PC-3 (cell line): Measurements from ENCODE around the gene LINGO4. TPM values are rescaled to one million over a fixed set of nuclear protein-coding genes. Genes with fewer than 3 reads are reported as not detected.

ENCODE experiments used
- ATAC-seq: fragments of 200-7000 bp; cut with Tn5 transposase; 2 replicates; pipeline ENCODE4 v1.9.1; 2020; ENCODE audit warnings: mild to moderate bottlenecking, moderate library complexity
- BruUV-seq: library from RNA; stranded (reverse); fragments of 400-500 nt; replicated peaks from 2 replicates; lab custom pipeline; 2021; lab: Mats Ljungman, UMichigan
- CTCF ChIA-PET: fragments of 300-600 bp; sonication (Branson Sonifier 250); formaldehyde crosslinking; loops from one replicate; lab custom pipeline; 2022; ENCODE audit warnings: antibody characterized with exemption; lab: Charles Lee
- POLR2A ChIA-PET: fragments of 300-600 bp; sonication (Branson Sonifier 250); formaldehyde crosslinking; loops from one replicate; lab custom pipeline; 2022; ENCODE audit warnings: antibody characterized with exemption; ENCODE audit not compliant: unreplicated experiment; lab: Charles Lee
- DNase-seq: peaks from one replicate; pipeline ENCODE4 v3.0.0-alpha.2; 2015
- H2AFZ ChIP-seq: fragments of 300-600 bp; sonication (generic); 2 replicates; pipeline ENCODE4 v1.6.0; 2016; ENCODE audit warnings: antibody characterized with exemption, low read length
- H3F3A ChIP-seq: fragments of 300-600 bp; sonication (generic); one replicate; pipeline ENCODE4 v1.6.0; 2017; ENCODE audit warnings: antibody characterized with exemption, low read length, control low read depth, mild to moderate bottlenecking; ENCODE audit not compliant: unreplicated experiment
- H3K27ac ChIP-seq: fragments of 300-600 bp; sonication (generic); 2 replicates; pipeline ENCODE4 v1.5.1; 2016; ENCODE audit warnings: mild to moderate bottlenecking, low read length
- H3K27me3 ChIP-seq: fragments of 300-600 bp; sonication (generic); 2 replicates; pipeline ENCODE4 v1.6.1; 2016; ENCODE audit warnings: low read length, mixed read lengths
- H3K36me3 ChIP-seq: fragments of 300-600 bp; sonication (generic); 2 replicates; pipeline ENCODE4 v1.6.1; 2016; ENCODE audit warnings: low read depth, mixed run types, low read length, mixed read lengths
- H3K4me1 ChIP-seq: fragments of 300-600 bp; sonication (generic); 2 replicates; pipeline ENCODE4 v1.5.1; 2016; ENCODE audit warnings: low read length; ENCODE audit not compliant: insufficient read depth
- H3K4me2 ChIP-seq: fragments of 300-600 bp; sonication (generic); 2 replicates; pipeline ENCODE4 v1.6.0; 2016; ENCODE audit warnings: low read length
- H3K4me3 ChIP-seq: fragments of 300-600 bp; sonication (generic); 2 replicates; pipeline ENCODE4 v1.5.1; 2016; ENCODE audit warnings: mild to moderate bottlenecking, low read length, mixed read lengths
- H3K79me2 ChIP-seq: fragments of 300-600 bp; sonication (generic); 2 replicates; pipeline ENCODE4 v1.6.1; 2017; ENCODE audit warnings: low read length, mixed read lengths
- H3K9ac ChIP-seq: fragments of 300-600 bp; sonication (generic); 2 replicates; pipeline ENCODE4 v1.6.0; 2016; ENCODE audit warnings: mild to moderate bottlenecking, low read length
- H3K9me2 ChIP-seq: fragments of 300-600 bp; sonication (generic); replicated peaks from 2 replicates; pipeline ENCODE4 v1.6.1; 2016; ENCODE audit warnings: mixed run types, low read length, mixed read lengths
- H3K9me3 ChIP-seq: fragments of 300-600 bp; sonication (generic); 2 replicates; pipeline ENCODE4 v1.6.1; 2016; ENCODE audit warnings: low read length, mixed read lengths
- H4K20me1 ChIP-seq: fragments of 300-600 bp; sonication (generic); 2 replicates; pipeline ENCODE4 v1.6.1; 2016; ENCODE audit warnings: low read length, mixed read lengths
- CTCF ChIP-seq: fragments of 300-600 bp; sonication (generic); conservative IDR thresholded peaks from 2 replicates; pipeline ENCODE4 v1.5.1; 2017; ENCODE audit warnings: antibody characterized with exemption, low read depth, mild to moderate bottlenecking, low read length
- EZH2 ChIP-seq: fragments of 300-600 bp; sonication (generic); IDR thresholded peaks from one replicate; pipeline ENCODE4 v1.6.1; 2017; ENCODE audit warnings: antibody characterized with exemption, mild to moderate bottlenecking, low read length; ENCODE audit not compliant: unreplicated experiment
- EZH2phosphoT487 ChIP-seq: fragments of 300-600 bp; sonication (generic); IDR thresholded peaks from 2 replicates; pipeline ENCODE4 v1.6.1; 2018; ENCODE audit warnings: mild to moderate bottlenecking, antibody characterized with exemption, low read length, borderline replicate concordance
- intact Hi-C: fragments of 100-400 bp; cut with micrococcal nuclease; formaldehyde crosslinking; loops from 2 replicates; pipeline ENCODE4 v1.9.0; 2023
- total RNA-seq: library from RNA; depleted of rRNA; stranded (reverse); fragments of >200 nt; gene quantifications from 2 replicates; pipeline ENCODE4 v1.2.3, GENCODE V29; 2014

The LINGO4 gene
- total RNA-seq, 1 experiment from 2014 or later, result not detected

- no peaks in the 10 kb centered on the region for H3F3A ChIP-seq
- ChIA-PET CTCF (no interaction called here), POLR2A (no interaction called here)
- no peak overlapping the region for H3K9ac ChIP-seq
- no TSS peak for BruUV-seq
- intact Hi-C loops, result no loop called here
- H3K4me3 ChIP-seq, result no peak overlapping the region
- H3K27ac ChIP-seq, result no peak overlapping the region
- no peaks in the 10 kb centered on the region for H3K79me2 ChIP-seq
- DNase-seq (no peak), ATAC-seq (no peak)
- no peaks in the 10 kb centered on the region for H3K4me1 ChIP-seq
- H3K36me3 ChIP-seq, result no peaks in the 10 kb centered on the region
- no peaks in the 10 kb centered on the region for H4K20me1 ChIP-seq
- no peaks in the 10 kb centered on the region for H3K9me2 ChIP-seq
- H2AFZ ChIP-seq, result no peak overlapping the region
- H3K27me3 ChIP-seq, result peaks cover 19% of the 10 kb centered on the region
- TF ChIP-seq CTCF, result no peak
- TF ChIP-seq EZH2, result no peak
- no peak for TF ChIP-seq EZH2phosphoT487
- H3K9me3 ChIP-seq, result no peaks in the 10 kb centered on the region
- H3K4me2 ChIP-seq, result no peak overlapping the region
Measured at GRCh38 chr1:151807131-151807530, 1.9 kb upstream of the LINGO4 start.

- DNase-seq (no peak), ATAC-seq (no peak)
- Histone ChIP-seq H3K4me3 (no peak overlapping the region), H3K4me1 (no peaks in the 10 kb centered on the region), H3K27me3 (peaks cover 19% of the 10 kb centered on the region), H3F3A (no peaks in the 10 kb centered on the region), H2AFZ (no peak overlapping the region), H3K79me2 (no peaks in the 10 kb centered on the region), H3K9ac (no peak overlapping the region), H3K9me2 (no peaks in the 10 kb centered on the region), H4K20me1 (no peaks in the 10 kb centered on the region), H3K36me3 (no peaks in the 10 kb centered on the region), H3K4me2 (no peak overlapping the region), H3K27ac (no peak overlapping the region), H3K9me3 (no peaks in the 10 kb centered on the region)
- TF ChIP-seq EZH2 (no peak), EZH2phosphoT487 (no peak), CTCF (no peak)
- no TSS peak for BruUV-seq
- ChIA-PET POLR2A (no interaction called here), CTCF (no interaction called here)
- intact Hi-C loops, result no loop called here
Measured at GRCh38 chr1:151806170-151806569, 951 bp upstream of the LINGO4 start.

GRCh38 chr1:151803915-151804314 is 1.3 kb downstream of the LINGO4 start:
- Histone ChIP-seq H3K27me3 (peaks cover 19% of the 10 kb centered on the region), H3K36me3 (no peaks in the 10 kb centered on the region), H3K27ac (no peak overlapping the region), H2AFZ (no peak overlapping the region), H4K20me1 (no peaks in the 10 kb centered on the region), H3K9me2 (no peaks in the 10 kb centered on the region), H3K4me1 (no peaks in the 10 kb centered on the region), H3K4me2 (no peak overlapping the region), H3K9me3 (no peaks in the 10 kb centered on the region), H3K79me2 (no peaks in the 10 kb centered on the region), H3F3A (no peaks in the 10 kb centered on the region), H3K4me3 (no peak overlapping the region), H3K9ac (no peak overlapping the region)
- ChIA-PET CTCF (no interaction called here), POLR2A (no interaction called here)
- ATAC-seq, result no peak
- intact Hi-C loops, result no loop called here
- no TSS peak for BruUV-seq
- no peak for DNase-seq
- no peak for TF ChIP-seq CTCF
- TF ChIP-seq EZH2, result no peak
- no peak for TF ChIP-seq EZH2phosphoT487
